GM21528 (cell line): Measurements from ENCODE around the gene TRMT44.
"Not testable (repeated sequence)": the region's sequence is repeated elsewhere in the genome, so short reads cannot be mapped to it uniquely, and the experiment has no call there.

Experiments used
- ATAC-seq: cut with Tn5 transposase; IDR thresholded peaks from one replicate; pipeline ENCODE4 v1.9.1; 2021; ENCODE audit warnings: mild to moderate bottlenecking, moderate library complexity; ENCODE audit not compliant: unreplicated experiment, low FRiP score

The TRMT44 gene

GRCh38 chr4:8486643-8487042 is 46.1 kb downstream of the TRMT44 start:
- not testable (repeated sequence) for ATAC-seq

- no peak for ATAC-seq
Observed at GRCh38 chr4:8488791-8489369, 48.3 kb downstream of the TRMT44 start.

DNA sequence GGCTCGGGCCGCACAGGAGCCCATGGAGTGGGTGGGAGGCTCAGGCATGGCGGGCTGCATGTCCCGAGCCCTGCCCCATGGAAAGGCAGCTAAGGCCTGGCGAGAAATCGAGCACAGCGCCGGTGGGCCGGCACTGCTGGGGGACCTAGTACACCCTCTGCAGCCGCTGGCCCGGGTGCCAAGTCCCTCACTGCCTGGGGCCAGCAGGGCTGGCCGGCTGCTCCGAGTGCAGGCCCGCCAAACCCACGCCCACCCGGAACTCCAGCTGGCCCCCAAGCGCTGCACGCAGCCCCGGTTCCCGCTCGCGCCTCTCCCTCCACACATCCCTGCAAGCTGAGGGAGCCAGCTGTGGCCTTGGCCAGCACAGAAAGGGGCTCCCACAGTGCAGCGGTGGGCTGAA is 50.9 kb downstream of the TRMT44 start:
- ATAC-seq: not testable (repeated sequence)

DNA sequence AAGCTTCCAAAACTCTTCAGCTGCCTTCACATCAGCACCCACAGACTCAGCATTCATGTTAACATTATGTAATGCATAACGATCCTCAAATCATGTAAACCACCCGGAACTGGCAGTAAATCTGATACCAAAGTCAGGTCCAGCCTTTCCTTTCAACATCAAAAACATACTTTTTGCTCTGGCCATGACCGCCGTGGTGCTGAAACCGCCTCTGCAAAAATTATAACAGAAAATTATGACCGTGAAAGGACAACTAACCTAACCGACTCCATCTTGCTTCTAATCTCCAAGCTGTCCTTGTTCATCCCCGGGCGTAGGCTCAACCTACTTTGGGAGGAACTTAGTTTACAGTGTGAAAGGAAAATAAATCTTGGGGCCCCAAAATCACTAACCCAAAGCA is 51.6 kb downstream of the TRMT44 start:
- ATAC-seq: no peak

GRCh38 chr4:8493484-8493883 is 52.9 kb downstream of the TRMT44 start:
- ATAC-seq: no peak

GRCh38 chr4:8494218-8494617 is 53.6 kb downstream of the TRMT44 start:
- no peak for ATAC-seq

DNA sequence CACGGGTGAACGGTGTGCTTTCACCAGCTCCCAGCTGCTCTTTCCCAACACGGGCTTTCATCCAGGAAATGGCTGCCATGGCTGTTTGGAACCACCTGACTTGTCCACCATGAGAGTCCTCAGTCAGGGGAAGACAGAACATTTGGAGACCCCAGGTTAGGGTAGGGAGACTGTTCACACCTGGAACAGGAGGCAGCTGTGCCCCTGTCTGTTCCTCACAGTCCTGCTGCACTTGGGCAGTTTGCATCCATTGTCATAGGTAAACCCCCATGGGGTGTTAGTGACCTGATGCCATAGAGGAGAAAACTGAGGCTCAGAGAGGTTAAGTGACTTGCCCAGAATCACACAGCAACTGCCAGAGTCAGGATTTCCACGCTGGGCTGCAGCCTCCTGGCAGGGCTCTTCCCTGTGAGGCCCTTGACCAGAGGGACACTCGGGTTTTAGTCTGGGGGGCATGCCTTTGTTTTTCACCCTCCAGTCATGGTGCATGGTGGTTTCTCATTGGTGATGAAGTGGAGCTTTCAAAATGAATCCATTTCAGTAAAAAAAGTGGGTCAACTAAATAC is 54.5 kb downstream of the TRMT44 start:
- no peak for ATAC-seq

DNA sequence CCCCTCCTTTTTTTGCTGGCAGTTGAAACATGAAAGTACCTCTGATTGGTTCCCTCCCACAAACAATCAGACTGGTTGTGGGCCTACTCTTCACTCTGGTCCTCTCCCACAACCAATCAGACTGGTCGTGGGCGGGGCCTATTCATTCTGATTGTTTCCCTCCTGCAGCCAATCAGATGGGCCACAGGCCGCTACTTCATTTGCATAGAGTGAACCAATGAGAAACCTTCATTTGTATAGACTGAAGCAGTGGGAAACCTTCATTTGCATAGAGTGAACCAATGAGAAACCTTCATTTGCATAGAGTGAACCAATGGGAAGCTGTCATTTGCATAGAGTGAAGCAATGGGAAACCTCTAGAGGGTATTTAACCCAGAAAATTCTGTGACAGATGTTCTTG is 55.2 kb downstream of the TRMT44 start:
- no peak for ATAC-seq

DNA sequence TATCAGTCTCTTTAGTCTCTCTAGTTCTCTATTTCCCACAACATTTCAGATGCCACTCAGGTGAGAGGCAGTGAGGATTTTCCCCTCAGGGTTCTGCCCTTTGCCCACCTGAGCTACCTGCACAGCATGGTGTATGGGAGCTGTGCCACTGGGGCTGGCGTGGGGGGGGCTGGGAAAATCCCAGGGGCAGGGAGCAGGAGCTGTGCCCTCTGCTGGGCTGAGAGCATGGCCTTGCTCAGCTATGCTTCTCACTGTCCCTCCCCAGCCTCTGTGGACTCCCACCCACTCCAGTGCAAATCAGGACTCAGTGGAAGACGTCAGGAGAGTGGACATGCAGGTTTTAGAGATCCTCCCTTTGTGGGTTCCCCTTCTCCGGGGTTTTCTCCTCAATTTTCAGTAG is 57.2 kb downstream of the TRMT44 start:
- ATAC-seq: no peak

GRCh38 chr4:8500966-8501365 is 60.4 kb downstream of the TRMT44 start:
- ATAC-seq: no peak

- ATAC-seq: no peak
Observed at GRCh38 chr4:8501781-8502180, 61.2 kb downstream of the TRMT44 start.

DNA sequence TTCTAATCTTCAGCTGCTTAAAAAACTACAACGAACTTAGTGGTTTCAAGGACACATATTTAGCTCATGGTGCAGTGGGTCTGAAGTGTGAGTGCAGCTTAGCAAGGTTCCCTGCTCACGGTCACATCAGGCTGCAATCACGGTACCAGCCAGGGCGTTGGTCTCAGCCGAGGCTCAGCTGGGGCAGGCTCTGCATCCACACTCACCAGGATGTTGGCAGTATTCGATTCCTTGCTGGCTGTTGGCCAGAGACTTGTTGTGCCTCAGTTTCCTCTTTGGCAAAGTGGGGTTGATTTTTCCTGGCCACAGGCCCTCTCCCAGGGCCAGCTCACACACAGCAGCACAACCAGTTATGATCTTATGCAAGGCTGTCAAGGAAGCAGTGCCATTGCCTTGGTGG is 61.8 kb downstream of the TRMT44 start:
- no peak for ATAC-seq

GRCh38 chr4:8502836-8503585 is 62.4 kb downstream of the TRMT44 start:
- no peak for ATAC-seq

GRCh38 chr4:8503801-8504200 is 63.2 kb downstream of the TRMT44 start:
- no peak for ATAC-seq

DNA sequence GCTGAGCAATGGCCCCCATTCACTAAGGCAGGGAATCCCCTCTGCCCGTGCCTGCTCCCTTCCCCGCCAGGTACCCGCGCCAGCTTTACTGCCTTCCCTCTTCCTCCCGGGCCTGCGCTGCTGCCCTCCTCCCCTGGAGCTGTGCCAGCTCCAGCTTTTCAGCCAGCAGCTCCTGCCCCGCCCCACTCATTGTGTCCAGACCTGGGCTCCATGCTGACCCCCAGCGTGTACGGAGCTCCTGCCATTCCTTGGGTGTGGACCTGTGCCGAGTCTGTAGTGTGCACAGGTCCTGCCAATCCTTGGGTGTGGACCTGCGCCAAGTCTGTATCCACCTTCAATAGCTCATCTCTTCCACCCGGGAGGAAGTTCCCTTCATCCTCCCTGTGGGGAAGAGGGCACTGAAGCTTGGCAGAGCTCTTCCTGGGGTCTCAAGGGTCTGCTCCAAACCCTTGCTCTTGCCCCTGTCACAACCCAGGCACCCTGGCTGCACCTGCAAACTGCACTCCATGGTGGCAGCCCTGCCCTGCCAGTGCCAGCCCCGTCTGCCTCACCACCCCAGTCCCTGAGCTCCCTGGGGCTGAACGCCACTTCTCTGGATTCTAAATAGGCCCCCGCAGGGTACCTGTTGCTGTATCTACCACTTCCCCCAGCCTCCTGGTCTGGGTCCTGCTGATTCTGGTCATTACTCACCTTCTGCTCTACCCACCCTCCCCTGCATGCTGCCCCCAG is 63.9 kb downstream of the TRMT44 start:
- no peak for ATAC-seq

GRCh38 chr4:8505229-8505628 is 64.7 kb downstream of the TRMT44 start:
- ATAC-seq: no peak

- ATAC-seq: no peak
Observed at GRCh38 chr4:8506006-8506372, 65.4 kb downstream of the TRMT44 start.

DNA sequence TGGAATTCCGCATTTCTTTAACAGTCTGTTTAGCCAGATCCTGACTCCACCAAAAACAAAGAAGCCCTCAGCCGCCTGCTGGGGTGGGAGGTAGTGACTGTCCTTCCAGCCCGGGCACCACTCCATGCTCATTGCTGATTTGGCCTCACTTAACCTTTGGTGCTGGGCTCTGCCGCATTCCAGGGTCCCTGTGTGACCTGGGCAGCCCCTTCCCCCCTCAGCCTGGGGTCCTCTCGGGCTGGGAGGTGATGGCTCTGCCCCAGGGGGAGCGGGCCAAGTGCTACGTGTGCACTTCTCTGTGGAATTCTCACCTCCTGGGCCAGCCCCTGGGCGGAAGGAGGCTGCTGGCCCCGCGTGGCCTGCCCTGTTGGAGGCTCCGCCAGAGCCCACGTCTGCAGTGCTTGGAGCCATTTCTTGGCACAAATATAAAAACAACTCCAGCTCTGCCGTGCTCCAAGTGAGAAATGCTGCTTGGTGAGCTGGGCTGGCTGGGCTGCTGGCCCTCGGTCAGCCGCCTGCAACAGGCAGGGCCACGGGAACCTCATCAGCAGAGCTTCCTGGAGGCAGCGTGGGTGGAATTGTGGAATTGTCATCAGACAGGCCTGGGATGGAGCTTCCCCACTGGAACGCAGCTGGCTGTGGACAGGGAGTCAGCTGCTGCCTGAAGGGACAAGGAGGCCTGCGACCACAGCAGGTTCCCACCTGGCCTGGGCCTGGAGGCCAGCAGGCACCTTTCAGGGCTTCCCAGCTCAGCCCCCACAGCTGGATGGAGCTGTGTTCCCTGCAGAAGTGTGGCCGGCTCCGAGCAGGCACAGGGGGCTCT is 66.0 kb downstream of the TRMT44 start:
- no peak for ATAC-seq

DNA sequence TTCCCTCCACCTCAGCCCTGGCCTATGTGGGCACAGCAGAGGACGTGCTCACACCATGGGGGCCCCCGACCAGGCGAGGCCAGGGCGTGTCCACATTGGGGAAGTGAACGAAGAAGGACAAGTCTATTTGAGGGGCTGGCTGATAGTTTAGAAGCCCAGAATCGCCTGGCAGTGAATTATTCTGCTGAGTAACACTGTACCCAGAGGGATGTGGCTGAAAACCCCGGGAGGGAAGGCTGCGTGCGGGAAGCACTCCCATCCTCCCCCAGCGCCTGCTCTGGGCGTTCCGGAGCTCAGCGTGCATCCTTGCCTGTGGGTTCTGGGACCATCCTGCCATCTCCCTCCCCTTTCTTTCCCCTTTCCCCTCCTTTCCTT is 66.6 kb downstream of the TRMT44 start:
- no peak for ATAC-seq

DNA sequence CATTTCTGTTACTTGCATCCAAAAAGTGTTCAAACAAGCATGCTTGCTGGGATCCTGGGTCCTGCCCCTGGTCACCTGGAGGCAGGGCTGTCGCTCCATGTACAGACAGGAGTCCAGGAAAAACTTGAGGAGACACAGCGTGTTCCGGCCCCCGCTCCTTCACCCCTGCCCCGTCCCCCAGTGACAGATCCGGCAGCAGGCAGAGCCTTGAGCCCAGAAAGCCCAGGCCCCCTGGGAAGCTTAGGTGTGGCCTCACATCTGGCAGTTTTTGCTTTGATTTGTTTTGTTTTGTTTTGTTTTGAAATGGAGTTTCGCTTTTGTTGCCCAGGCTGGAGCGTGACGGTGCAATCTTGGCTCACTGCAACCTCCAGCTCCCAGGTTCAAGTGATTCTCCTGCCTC is 67.0 kb downstream of the TRMT44 start:
- no peak for ATAC-seq

DNA sequence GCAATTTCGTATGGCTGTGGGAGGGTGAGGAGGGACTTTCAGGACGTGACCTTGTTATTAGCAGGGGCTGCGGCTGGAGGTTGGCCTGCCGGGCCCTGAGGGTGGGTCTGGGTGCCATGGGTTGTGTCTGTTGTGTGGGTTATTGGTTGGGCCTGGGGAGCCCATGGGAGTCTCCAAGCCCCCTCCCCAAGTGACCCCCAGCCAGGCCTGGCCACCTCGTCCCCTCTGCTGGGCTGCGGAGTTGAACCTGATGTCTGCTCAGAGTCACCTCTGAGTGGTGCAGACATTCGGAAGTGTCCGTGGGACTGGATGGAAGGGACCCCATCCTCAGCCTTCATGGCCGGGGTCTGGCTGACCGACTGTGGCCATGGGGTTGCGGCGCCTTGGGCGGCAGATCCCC is 67.7 kb downstream of the TRMT44 start:
- no peak for ATAC-seq
